ENCODE measurements around the gene TRIM4.

TRIM4 gene

DNA sequence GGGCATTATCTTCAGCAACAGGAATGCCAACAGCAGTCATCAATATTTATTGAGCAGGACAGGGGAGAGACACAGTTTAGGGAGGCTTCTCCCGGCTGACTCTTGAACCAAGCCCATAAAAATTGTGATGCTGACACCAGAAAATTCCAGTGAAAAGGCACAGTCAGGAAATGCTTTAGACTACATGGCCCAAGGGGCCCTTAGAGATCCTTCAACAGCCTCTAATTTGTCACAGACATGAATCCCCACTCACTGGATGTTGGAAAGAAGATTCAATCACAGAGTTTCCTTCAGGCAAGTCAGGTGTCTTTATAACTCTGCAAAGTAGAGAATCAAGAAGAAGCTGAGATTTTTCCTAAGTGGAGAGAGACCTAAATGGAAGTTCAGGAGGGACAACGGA, 8.9 kb upstream of the TRIM4 start:
- Histone ChIP-seq H3K79me2 (no peaks in the 10 kb centered on the region), H3K4me1 (peaks cover 7% of the 10 kb centered on the region), H3K4me3 (ENCODE audit: low read depth, low read length) (no peak overlapping the region), H3K27ac (no peak overlapping the region), H3K9ac (no peak overlapping the region), H3K9me3 (ENCODE audit: control insufficient read depth, low read length) (no peaks in the 10 kb centered on the region), H3K36me3 (ENCODE audit: control insufficient read depth, insufficient read depth, low read length) (no peaks in the 10 kb centered on the region), H3K4me2 (ENCODE audit: low read length) (no peak overlapping the region), H2AFZ (no peak overlapping the region), H3K27me3 (ENCODE audit: control insufficient read depth, insufficient read depth, low read length) (no peaks in the 10 kb centered on the region)
- TF ChIP-seq, protein P1, sequence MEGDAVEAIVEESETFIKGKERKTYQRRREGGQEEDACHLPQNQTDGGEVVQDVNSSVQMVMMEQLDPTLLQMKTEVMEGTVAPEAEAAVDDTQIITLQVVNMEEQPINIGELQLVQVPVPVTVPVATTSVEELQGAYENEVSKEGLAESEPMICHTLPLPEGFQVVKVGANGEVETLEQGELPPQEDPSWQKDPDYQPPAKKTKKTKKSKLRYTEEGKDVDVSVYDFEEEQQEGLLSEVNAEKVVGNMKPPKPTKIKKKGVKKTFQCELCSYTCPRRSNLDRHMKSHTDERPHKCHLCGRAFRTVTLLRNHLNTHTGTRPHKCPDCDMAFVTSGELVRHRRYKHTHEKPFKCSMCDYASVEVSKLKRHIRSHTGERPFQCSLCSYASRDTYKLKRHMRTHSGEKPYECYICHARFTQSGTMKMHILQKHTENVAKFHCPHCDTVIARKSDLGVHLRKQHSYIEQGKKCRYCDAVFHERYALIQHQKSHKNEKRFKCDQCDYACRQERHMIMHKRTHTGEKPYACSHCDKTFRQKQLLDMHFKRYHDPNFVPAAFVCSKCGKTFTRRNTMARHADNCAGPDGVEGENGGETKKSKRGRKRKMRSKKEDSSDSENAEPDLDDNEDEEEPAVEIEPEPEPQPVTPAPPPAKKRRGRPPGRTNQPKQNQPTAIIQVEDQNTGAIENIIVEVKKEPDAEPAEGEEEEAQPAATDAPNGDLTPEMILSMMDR (IDR thresholded peaks at IDR 0.05), result no peak

- Histone ChIP-seq H3K79me2 (no peaks in the 10 kb centered on the region), H2AFZ (no peak overlapping the region), H3K9ac (no peak overlapping the region), H3K9me3 (ENCODE audit: control insufficient read depth, low read length) (no peaks in the 10 kb centered on the region), H3K27me3 (ENCODE audit: control insufficient read depth, insufficient read depth, low read length) (no peaks in the 10 kb centered on the region), H3K4me3 (ENCODE audit: low read depth, low read length) (no peak overlapping the region), H3K4me1 (peaks cover 7% of the 10 kb centered on the region), H3K27ac (no peak overlapping the region), H3K4me2 (ENCODE audit: low read length) (no peak overlapping the region), H3K36me3 (ENCODE audit: control insufficient read depth, insufficient read depth, low read length) (no peaks in the 10 kb centered on the region)
- TF ChIP-seq, protein P1 (IDR thresholded peaks at IDR 0.05), result no peak
Measured at GRCh38 chr7:99927536-99927935, 8.2 kb upstream of the TRIM4 start.

DNA sequence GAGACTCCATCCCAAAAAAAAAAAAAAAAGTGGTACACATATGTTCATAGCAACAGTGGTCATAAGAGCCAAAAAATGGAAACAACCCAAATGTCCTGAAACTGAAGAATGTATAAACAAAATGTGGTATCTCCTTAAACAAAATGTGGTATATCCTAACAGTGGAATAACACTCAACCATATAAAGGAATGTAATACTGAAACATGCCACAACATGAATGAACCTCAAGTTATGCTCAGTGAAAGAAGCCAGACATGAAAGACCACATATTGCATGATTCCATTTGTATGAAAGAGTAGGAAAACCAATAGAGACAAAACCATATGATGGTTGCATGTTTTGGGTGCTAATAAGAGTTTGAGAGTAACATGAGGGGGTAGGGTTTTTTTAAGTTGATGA, 7.0 kb upstream of the TRIM4 start:
- H3K79me2 ChIP-seq, result no peaks in the 10 kb centered on the region
- H3K4me3 ChIP-seq (ENCODE audit: low read depth, low read length), result no peak overlapping the region
- peaks cover 7% of the 10 kb centered on the region for H3K4me1 ChIP-seq
- no peak overlapping the region for H3K27ac ChIP-seq
- no peaks in the 10 kb centered on the region for H3K27me3 ChIP-seq (ENCODE audit: control insufficient read depth, insufficient read depth, low read length)
- TF ChIP-seq, protein P1 (IDR thresholded peaks at IDR 0.05), result no peak
- no peak overlapping the region for H3K4me2 ChIP-seq (ENCODE audit: low read length)
- no peaks in the 10 kb centered on the region for H3K9me3 ChIP-seq (ENCODE audit: control insufficient read depth, low read length)
- no peak overlapping the region for H3K9ac ChIP-seq
- H3K36me3 ChIP-seq (ENCODE audit: control insufficient read depth, insufficient read depth, low read length), result no peaks in the 10 kb centered on the region
- H2AFZ ChIP-seq, result no peak overlapping the region

DNA sequence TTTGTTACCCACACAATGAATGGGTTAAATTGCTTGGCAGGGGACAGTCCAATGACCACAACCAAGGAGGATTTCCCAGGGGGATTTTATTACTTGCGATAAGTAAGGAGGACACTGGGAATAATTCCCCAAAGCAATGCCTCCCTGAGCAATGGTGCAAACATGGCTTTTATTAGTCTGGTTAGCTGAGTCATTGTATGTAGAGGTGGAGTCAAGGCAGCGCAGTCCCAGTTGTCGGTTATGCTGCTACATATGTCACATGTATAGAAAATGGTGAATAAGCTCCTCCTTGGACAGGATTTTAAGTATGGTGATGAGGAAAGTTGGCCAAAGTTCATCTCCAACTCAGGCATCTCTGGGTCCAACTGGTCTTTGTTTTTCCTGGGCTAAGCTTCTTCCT, 3.9 kb upstream of the TRIM4 start:
- H3K27ac ChIP-seq, result no peak overlapping the region
- peaks cover 8% of the 10 kb centered on the region for H3K79me2 ChIP-seq
- no peak overlapping the region for H3K4me2 ChIP-seq (ENCODE audit: low read length)
- peaks cover 3% of the 10 kb centered on the region for H3K36me3 ChIP-seq (ENCODE audit: control insufficient read depth, insufficient read depth, low read length)
- H3K27me3 ChIP-seq (ENCODE audit: control insufficient read depth, insufficient read depth, low read length), result no peaks in the 10 kb centered on the region
- H3K4me3 ChIP-seq (ENCODE audit: low read depth, low read length), result no peak overlapping the region
- H3K9me3 ChIP-seq (ENCODE audit: control insufficient read depth, low read length), result no peaks in the 10 kb centered on the region
- no peak overlapping the region for H2AFZ ChIP-seq
- TF ChIP-seq, protein P1 (IDR thresholded peaks at IDR 0.05), result no peak
- H3K9ac ChIP-seq, result no peak overlapping the region
- no peaks in the 10 kb centered on the region for H3K4me1 ChIP-seq

DNA sequence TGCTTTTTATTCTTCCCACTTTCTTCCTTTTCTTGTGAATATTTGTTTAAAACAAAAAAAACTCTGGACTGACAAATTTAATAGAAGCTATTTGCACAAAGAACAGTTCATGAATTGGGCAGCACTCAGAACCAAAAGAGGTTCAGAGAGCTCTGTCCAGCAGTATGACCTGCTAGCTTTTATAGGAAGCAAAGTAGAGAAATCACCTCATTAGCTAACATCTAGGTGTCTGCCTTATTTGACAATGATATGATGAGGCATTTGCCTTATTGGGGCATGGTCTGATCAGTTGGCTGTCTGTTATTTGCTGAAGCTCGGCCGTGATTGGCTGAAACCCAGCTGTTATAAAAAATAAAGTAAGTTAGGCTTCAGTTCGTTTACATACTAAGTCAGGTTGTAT, 819 bp upstream of the TRIM4 start:
- Histone ChIP-seq H3K9ac (no peak overlapping the region), H3K36me3 (ENCODE audit: control insufficient read depth, insufficient read depth, low read length) (peaks cover 3% of the 10 kb centered on the region), H3K9me3 (ENCODE audit: control insufficient read depth, low read length) (no peaks in the 10 kb centered on the region), H3K27me3 (ENCODE audit: control insufficient read depth, insufficient read depth, low read length) (no peaks in the 10 kb centered on the region), H3K4me2 (ENCODE audit: low read length) (peak overlapping the region; percentile 60), H3K27ac (peak overlapping the region; percentile 89), H3K4me3 (ENCODE audit: low read depth, low read length) (peak overlapping the region; percentile 71), H3K79me2 (peaks cover 23% of the 10 kb centered on the region), H2AFZ (peak overlapping the region; percentile 95), H3K4me1 (peaks cover 7% of the 10 kb centered on the region)
- TF ChIP-seq, protein P1 (IDR thresholded peaks at IDR 0.05), result no peak

Measured in parathyroid adenoma (tissue), 2 donors.